H1 (cell line): Measurements from ENCODE around the gene SSPN. TPM values are rescaled to one million over a fixed set of nuclear protein-coding genes. Genes with fewer than 3 reads are reported as not detected.

Experiments used
- CTCF ChIA-PET: fragments of 300-600 bp; sonication (Branson Sonifier 250); formaldehyde crosslinking; loops from one replicate; lab custom pipeline; 2021; ENCODE audit not compliant: partially characterized antibody; lab: Charles Lee
- POLR2A ChIA-PET: fragments of 300-600 bp; sonication (Branson Sonifier 250); formaldehyde crosslinking; loops from one replicate; lab custom pipeline; 2021; ENCODE audit warnings: inconsistent platforms; ENCODE audit not compliant: partially characterized antibody; lab: Charles Lee
- DNase-seq, 2 experiments: peaks; one replicate each; pipeline versions ENCODE4 v3.0.0 to v3.0.0-alpha.2; 2010 to 2022; ENCODE audit warnings: low spot score in 2 of 2, low read depth in 1 of 2, mixed read lengths in 1 of 2
- FAIRE-seq: peaks from 2 replicates; lab custom pipeline; 2011; peaks lifted over from hg19 to GRCh38; lab: Jason Lieb, UNC
- H2AFZ ChIP-seq: 2 replicates; pipeline ENCODE4 v1.8.1; 2012; ENCODE audit warnings: low read length, inconsistent platforms
- H2AK5ac ChIP-seq: 2 replicates; pipeline ENCODE4 v1.6.1; 2013; ENCODE audit warnings: low read depth, low read length
- H2BK120ac ChIP-seq: replicated peaks from 2 replicates; pipeline ENCODE3; 2013; ENCODE audit warnings: low read depth, low read length, inconsistent platforms
- H2BK12ac ChIP-seq: 2 replicates; pipeline ENCODE4 v1.6.1; 2013; ENCODE audit warnings: low read depth, low read length
- H2BK15ac ChIP-seq: 2 replicates; pipeline ENCODE4 v1.6.1; 2013; ENCODE audit warnings: low read length
- H2BK20ac ChIP-seq: 2 replicates; pipeline ENCODE4 v1.6.1; 2013; ENCODE audit warnings: low read length
- H2BK5ac ChIP-seq: 2 replicates; pipeline ENCODE4 v1.6.1; 2013; ENCODE audit warnings: low read depth, low read length
- H3K14ac ChIP-seq: 2 replicates; pipeline ENCODE4 v1.6.1; 2013; ENCODE audit warnings: inconsistent platforms; ENCODE audit not compliant: insufficient read length
- H3K18ac ChIP-seq: 2 replicates; pipeline ENCODE4 v1.6.1; 2013; ENCODE audit warnings: low read length; ENCODE audit errors: extremely low read depth
- H3K23ac ChIP-seq: 2 replicates; pipeline ENCODE4 v1.6.1; 2013; ENCODE audit warnings: inconsistent platforms; ENCODE audit not compliant: insufficient read length
- H3K23me2 ChIP-seq: 2 replicates; pipeline ENCODE4 v1.6.1; 2013; ENCODE audit warnings: low read depth, low read length
- H3K27ac ChIP-seq: 2 replicates; pipeline ENCODE4 v1.6.1; 2011; ENCODE audit warnings: low read depth, low read length, inconsistent platforms
- H3K27me3 ChIP-seq, 4 experiments: replicated peaks in 1 of 4; 1 replicate in 1 of 4; 2 replicates in 3 of 4; pipeline versions ENCODE4 v1.6.1 to v1.8.1; 2011 to 2013; ENCODE audit warnings: low read length in 3 of 4, mild to moderate bottlenecking in 3 of 4, inconsistent platforms in 2 of 4, mixed read lengths in 2 of 4, moderate library complexity in 1 of 4; ENCODE audit not compliant: control insufficient read depth in 3 of 4, insufficient read depth in 3 of 4; ENCODE audit errors: extremely low read depth in 1 of 4
- H3K36me3 ChIP-seq, 4 experiments: 2 replicates each; pipeline versions ENCODE4 v1.6.1 to v1.8.1; 2011 to 2013; ENCODE audit warnings: mild to moderate bottlenecking in 4 of 4, low read length in 3 of 4, moderate library complexity in 2 of 4, control low read depth in 1 of 4, inconsistent platforms in 1 of 4; ENCODE audit not compliant: insufficient read depth in 4 of 4, control insufficient read depth in 2 of 4
- H3K4ac ChIP-seq: replicated peaks from 2 replicates; pipeline ENCODE3; 2013; ENCODE audit warnings: low read length, low read depth, mixed read lengths, inconsistent platforms; ENCODE audit not compliant: insufficient read length
- H3K4me1 ChIP-seq, 4 experiments: replicated peaks in 1 of 4; 1 replicate in 1 of 4; 2 replicates in 3 of 4; pipeline versions ENCODE4 v1.6.1 to v1.8.1; 2011 to 2013; ENCODE audit warnings: low read length in 3 of 4, inconsistent platforms in 2 of 4, mixed read lengths in 1 of 4; ENCODE audit not compliant: insufficient read depth in 4 of 4, control insufficient read depth in 3 of 4
- H3K4me2 ChIP-seq, 2 experiments: 2 replicates each; pipeline versions ENCODE4 v1.6.1 to v1.8.1; 2011 to 2013; ENCODE audit warnings: low read depth in 2 of 2, low read length in 2 of 2, control low read depth in 1 of 2, inconsistent platforms in 1 of 2, mild to moderate bottlenecking in 1 of 2; ENCODE audit not compliant: insufficient read depth in 1 of 2
- H3K4me3 ChIP-seq, 4 experiments: fragments of 200-600, 300-600 bp in 1 of 4; sonication (generic), shearing (Covaris generic), sonication (Bioruptor Twin) in 1 of 4; 2 replicates each; pipeline versions ENCODE4 v1.5.1 to v1.8.1; 2011 to 2016; ENCODE audit warnings: low read length in 4 of 4, low read depth in 3 of 4, control low read depth in 2 of 4, inconsistent platforms in 2 of 4, mild to moderate bottlenecking in 2 of 4, mixed read lengths in 1 of 4, moderate library complexity in 1 of 4; ENCODE audit not compliant: insufficient read depth in 2 of 4; ENCODE audit errors: extremely low read depth in 1 of 4
- H3K56ac ChIP-seq: replicated peaks from 2 replicates; pipeline ENCODE3; 2013; ENCODE audit warnings: low read depth, mild to moderate bottlenecking, mixed read lengths, low read length, inconsistent platforms; ENCODE audit not compliant: insufficient read length
- H3K79me1 ChIP-seq: 2 replicates; pipeline ENCODE4 v1.6.1; 2013; ENCODE audit warnings: low read depth, low read length, control low read depth
- H3K79me2 ChIP-seq, 2 experiments: 2 replicates each; pipeline versions ENCODE4 v1.6.1 to v1.8.1; 2012 to 2013; ENCODE audit warnings: low read length in 2 of 2, mild to moderate bottlenecking in 2 of 2, inconsistent platforms in 1 of 2; ENCODE audit not compliant: insufficient read depth in 2 of 2, control insufficient read depth in 1 of 2
- H3K9ac ChIP-seq, 4 experiments: replicated peaks in 1 of 4; 1 replicate in 1 of 4; 2 replicates in 3 of 4; pipeline versions ENCODE4 v1.6.1 to v1.8.1; 2011 to 2013; ENCODE audit warnings: low read depth in 3 of 4, low read length in 3 of 4, control low read depth in 2 of 4, mild to moderate bottlenecking in 2 of 4, moderate library complexity in 2 of 4, inconsistent platforms in 1 of 4; ENCODE audit errors: extremely low read depth in 1 of 4
- H3K9me3 ChIP-seq, 2 experiments: 2 replicates each; pipeline versions ENCODE4 v1.6.1 to v1.8.1; 2012 to 2013; ENCODE audit warnings: mild to moderate bottlenecking in 2 of 2, moderate library complexity in 2 of 2, control low read depth in 1 of 2, inconsistent platforms in 1 of 2, low read depth in 1 of 2, low read length in 1 of 2, mixed read lengths in 1 of 2; ENCODE audit not compliant: insufficient read depth in 2 of 2
- H4K20me1 ChIP-seq, 2 experiments: replicated peaks in 1 of 2; 2 replicates each; pipeline versions ENCODE3 to v1.8.1; 2011 to 2013; ENCODE audit warnings: inconsistent platforms in 2 of 2, low read length in 2 of 2, mild to moderate bottlenecking in 1 of 2; ENCODE audit not compliant: insufficient read depth in 2 of 2, control insufficient read depth in 1 of 2
- H4K5ac ChIP-seq: 2 replicates; pipeline ENCODE4 v1.6.1; 2013; ENCODE audit warnings: low read length, low read depth, mixed read lengths, inconsistent platforms; ENCODE audit not compliant: insufficient read length
- H4K8ac ChIP-seq: 2 replicates; pipeline ENCODE4 v1.8.0; 2013; ENCODE audit warnings: mild to moderate bottlenecking, moderate library complexity, low read length, inconsistent platforms; ENCODE audit not compliant: insufficient read depth; ENCODE audit errors: extremely low read depth
- H4K91ac ChIP-seq: replicated peaks from 2 replicates; pipeline ENCODE3; 2013; ENCODE audit warnings: low read length, mixed read lengths, inconsistent platforms; ENCODE audit not compliant: insufficient read length
- BACH1 ChIP-seq: IDR thresholded peaks from 2 replicates; pipeline ENCODE4 v1.6.1; 2012; ENCODE audit warnings: low read length, improper control_type of control experiment
- BCL11A ChIP-seq, 2 experiments: IDR thresholded peaks; one replicate each; pipeline ENCODE4 v1.6.1; 2011; ENCODE audit warnings: low read depth in 2 of 2, low read length in 2 of 2, mild to moderate bottlenecking in 2 of 2
- FOSL1 ChIP-seq: IDR thresholded peaks from 2 replicates; pipeline ENCODE4 v1.6.1; 2011; ENCODE audit warnings: mild to moderate bottlenecking, low read depth, low read length, moderate library complexity; ENCODE audit not compliant: insufficient read depth
- RBBP5 ChIP-seq: IDR thresholded peaks from 2 replicates; pipeline ENCODE4 v1.7.1; 2012; ENCODE audit warnings: low read depth, mild to moderate bottlenecking, inconsistent platforms, low read length, moderate library complexity, borderline replicate concordance
- RXRA ChIP-seq: IDR thresholded peaks from 2 replicates; pipeline ENCODE4 v1.6.1; 2011; ENCODE audit warnings: low read depth, mild to moderate bottlenecking, low read length, moderate library complexity; ENCODE audit not compliant: insufficient read depth
- SAP30 ChIP-seq: fragments of 300-600 bp; sonication (generic); IDR thresholded peaks from 2 replicates; pipeline ENCODE4 v1.7.1; 2012; ENCODE audit warnings: low read length, moderate library complexity, mild to moderate bottlenecking, inconsistent platforms; ENCODE audit not compliant: insufficient read depth, insufficient replicate concordance
- SP2 ChIP-seq: IDR thresholded peaks from 2 replicates; pipeline ENCODE4 v1.6.1; 2012; ENCODE audit warnings: mild to moderate bottlenecking, low read length, inconsistent platforms
- TAF1 ChIP-seq: IDR thresholded peaks from 2 replicates; pipeline ENCODE4 v1.6.1; 2011; ENCODE audit warnings: mild to moderate bottlenecking, low read depth, low read length
- TBP ChIP-seq: IDR thresholded peaks from 2 replicates; pipeline ENCODE4 v1.6.1; 2011; ENCODE audit warnings: low read depth, low read length, improper control_type of control experiment
- TEAD4 ChIP-seq: IDR thresholded peaks from 2 replicates; pipeline ENCODE4 v1.6.1; 2012; ENCODE audit warnings: low read depth, low read length, inconsistent platforms, mixed read lengths
- ZNF274 ChIP-seq: IDR thresholded peaks from 2 replicates; pipeline ENCODE4 v1.7.0; 2012; ENCODE audit warnings: low read length, borderline replicate concordance; ENCODE audit errors: extremely low read depth
- WGBS, 2 experiments: shearing (Covaris generic) in 1 of 2; methylation state at CpG; one replicate each; pipeline versions ENCODE4 v1.1.6 to v1.1.7; 2013 to 2015; ENCODE audit warnings: low lambda C conversion rate in 2 of 2, mixed read lengths in 2 of 2, inconsistent platforms in 1 of 2, low coverage in 1 of 2, missing lambda C conversion rate in 1 of 2; ENCODE audit not compliant: insufficient replicate concordance in 2 of 2, insufficient coverage in 1 of 2, insufficient read length in 1 of 2; ENCODE audit errors: extremely low coverage in 1 of 2, missing lambda C conversion rate in 1 of 2; 5-methylcytosine and 5-hydroxymethylcytosine counted together
- polyA plus RNA-seq, 7 experiments: library from polyadenylated mRNA; depleted of rRNA in 3 of 7; stranded (reverse) in 5 of 7; unstranded in 2 of 7; fragments of >200 nt in 5 of 7; fragments of 200-250 nt in 2 of 7; gene quantifications; 1 replicate in 5 of 7; 2 replicates in 1 of 7; 4 replicates in 1 of 7; pipeline versions ENCODE4 v1.2.1 to v1.2.3, GENCODE V29; 2011 to 2013; ENCODE audit warnings: missing spikeins in 2 of 7, mixed read lengths in 2 of 7
- total RNA-seq: library from RNA; stranded (reverse); fragmentation: NEBNext Ultra II Directional; extraction: Animal tissue kit (Norgen Biotek cat#: 25700); gene quantifications from 2 replicates; pipeline ENCODE4 v1.2.1, GENCODE V29; 2021
- TF ChIP-seq, protein P1 (sequence below): IDR thresholded peaks from 2 replicates; pipeline ENCODE4 v1.6.1; 2011; ENCODE audit warnings: low read length, improper control_type of control experiment

SSPN gene
- total and polyA plus RNA-seq, 2 of the 8 experiments (the other 6 are each of a cell fraction or from before 2014, with no cell fraction given), result 0.86 to 1.8 TPM

DNA sequence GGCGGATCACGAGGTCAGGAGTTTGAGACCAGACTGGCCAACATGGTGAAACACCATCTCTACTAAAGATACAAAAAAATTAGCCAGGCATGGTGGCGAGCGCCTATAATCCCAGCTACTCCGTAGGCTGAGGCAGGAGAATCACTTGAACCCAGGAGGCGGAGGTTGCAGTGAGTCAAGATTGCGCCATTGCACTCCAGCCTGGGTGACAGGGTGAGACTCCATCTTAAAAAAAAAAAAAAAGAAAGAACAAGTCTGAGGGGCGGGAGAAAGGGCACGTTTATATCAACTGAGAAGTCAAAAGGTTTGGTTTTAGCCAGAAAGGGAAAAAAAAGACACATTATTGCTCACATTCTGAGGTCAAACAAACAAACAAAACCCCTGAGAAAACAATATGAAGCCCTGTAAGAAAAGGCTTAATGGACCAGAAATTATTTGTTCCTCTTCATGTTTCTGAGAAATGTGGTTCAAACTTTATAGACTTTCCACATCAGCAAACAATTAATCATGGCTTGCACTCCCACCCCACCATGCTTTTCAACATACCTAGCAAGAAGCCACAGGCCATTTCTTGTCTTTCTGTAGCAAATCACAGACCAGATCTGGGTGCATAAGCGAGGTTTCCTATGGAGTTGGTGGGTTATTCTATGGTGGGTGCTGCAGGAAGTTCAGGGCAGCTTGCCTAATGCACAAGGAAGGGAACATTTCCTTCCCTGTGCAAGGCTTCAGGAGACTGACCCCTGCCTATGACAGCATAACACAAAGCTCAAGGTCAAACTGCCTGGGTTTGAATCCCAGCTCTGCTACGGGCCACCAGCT is 80.1 kb downstream of the SSPN start:
- no peaks in the 10 kb centered on the region for H3K79me1 ChIP-seq
- POLR2A ChIA-PET, result no interaction called here
- H4K5ac ChIP-seq, result no peak overlapping the region
- no peak overlapping the region for H3K4me2 ChIP-seq
- no peaks in the 10 kb centered on the region for H3K36me3 ChIP-seq
- H3K14ac ChIP-seq, result no peak overlapping the region
- no peak overlapping the region for H2BK12ac ChIP-seq
- no peak overlapping the region for H3K4ac ChIP-seq
- WGBS, 2 experiments, result 93% methylated on average over 10 of the region's 11 CpGs; no CpG with 5 or more reads in 1 of the 2 experiments
- no peak overlapping the region for H4K8ac ChIP-seq
- H4K20me1 ChIP-seq, result no peaks in the 10 kb centered on the region
- H3K27me3 ChIP-seq, result no peaks in the 10 kb centered on the region
- H2BK20ac ChIP-seq, result no peak overlapping the region
- 0 out of 2 replicates have a peak, but pooled peaks cover 2% of the 10 kb centered on the region for H3K23me2 ChIP-seq
- H3K4me3 ChIP-seq, result no peak overlapping the region
- H3K27ac ChIP-seq, result no peak overlapping the region
- H2BK15ac ChIP-seq, result no peak overlapping the region
- no peak overlapping the region for H3K9ac ChIP-seq
- no peak overlapping the region for H3K56ac ChIP-seq
- no peak overlapping the region for H2AK5ac ChIP-seq
- H3K79me2 ChIP-seq, result no peaks in the 10 kb centered on the region
- peaks cover 0 to 4% (median 1%) of the 10 kb centered on the region in 4 experiments; a peak in 3 of 7 replicates for H3K4me1 ChIP-seq
- CTCF ChIA-PET, result interaction anchor here (0.7 kb wide), 1 partner anchor 12 kb away, joined by 3 read pairs; no protein-coding TSS in a partner anchor
- FAIRE-seq, result no peak
- no peaks in the 10 kb centered on the region for H3K9me3 ChIP-seq
- H3K23ac ChIP-seq, result no peak overlapping the region
- H2BK5ac ChIP-seq, result no peak overlapping the region
- no peak overlapping the region for H2AFZ ChIP-seq
- H4K91ac ChIP-seq, result no peak overlapping the region
- DNase-seq, result no peak
- H3K18ac ChIP-seq, result no peak overlapping the region
- H2BK120ac ChIP-seq, result no peak overlapping the region
- TF ChIP-seq FOSL1 (no peak), ZNF274 (no peak), TEAD4 (no peak), RXRA (no peak), SAP30 (no peak), BACH1 (no peak), TAF1 (no peak), SP2 (no peak), TBP (no peak), RBBP5 (no peak), BCL11A (IDR thresholded peaks at IDR 0.05; ENCODE audit: low read depth in 2 of 2, low read length in 2 of 2) (no peak)
- TF ChIP-seq, protein P1, sequence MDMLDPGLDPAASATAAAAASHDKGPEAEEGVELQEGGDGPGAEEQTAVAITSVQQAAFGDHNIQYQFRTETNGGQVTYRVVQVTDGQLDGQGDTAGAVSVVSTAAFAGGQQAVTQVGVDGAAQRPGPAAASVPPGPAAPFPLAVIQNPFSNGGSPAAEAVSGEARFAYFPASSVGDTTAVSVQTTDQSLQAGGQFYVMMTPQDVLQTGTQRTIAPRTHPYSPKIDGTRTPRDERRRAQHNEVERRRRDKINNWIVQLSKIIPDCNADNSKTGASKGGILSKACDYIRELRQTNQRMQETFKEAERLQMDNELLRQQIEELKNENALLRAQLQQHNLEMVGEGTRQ, result no peak
